HTERT RPE-1 (cell line): ENCODE measurements around the gene ZNF598.
"Not testable (repeated sequence)": the region's sequence is repeated elsewhere in the genome, so short reads cannot be mapped to it uniquely, and the experiment has no call there.

ENCODE experiments used
- in situ Hi-C: fragments of 300-500 bp; cut with MboI; formaldehyde crosslinking; loops from 4 replicates; pipeline ENCODE4 v1.14.3; 2020; ENCODE audit warnings: low sequenced_read_pairs

ZNF598 gene

DNA sequence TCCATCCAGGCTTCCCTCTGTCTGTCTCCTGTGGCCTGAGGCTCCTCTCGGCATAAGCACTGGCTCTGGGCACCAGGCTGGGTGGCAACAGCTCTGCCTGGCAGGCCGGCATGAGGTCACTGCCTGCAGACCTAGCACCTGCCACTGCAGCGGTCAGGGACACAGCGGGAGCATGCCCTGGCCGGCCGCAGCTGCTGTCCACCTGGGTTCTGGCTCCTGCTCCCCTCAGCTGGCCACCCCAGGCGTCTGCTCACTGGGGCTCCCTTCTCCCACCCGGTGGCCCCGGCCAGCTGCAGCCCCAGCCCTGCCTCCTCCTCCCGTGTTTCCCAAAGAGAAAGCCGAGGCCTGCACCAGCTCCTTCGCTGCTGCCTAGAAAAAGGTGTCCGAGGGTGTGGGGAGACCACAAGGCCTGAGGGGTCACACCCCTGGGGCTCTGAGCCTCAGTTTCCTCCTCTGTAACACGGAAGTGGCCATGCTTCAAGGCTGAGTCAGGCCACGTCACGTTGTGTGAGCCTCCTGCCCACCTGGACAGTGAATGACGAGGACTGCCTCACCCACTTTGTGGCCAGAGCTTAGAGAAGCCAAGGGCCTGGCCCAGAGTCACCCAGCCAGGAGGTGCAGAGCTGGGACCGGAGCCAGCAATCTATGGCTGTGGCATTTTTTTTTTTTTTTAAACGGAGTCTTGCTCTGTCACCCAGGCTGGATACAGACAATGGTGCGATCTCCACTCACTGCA, 31.3 kb upstream of the ZNF598 start:
- in situ Hi-C loops = no loop called here

DNA sequence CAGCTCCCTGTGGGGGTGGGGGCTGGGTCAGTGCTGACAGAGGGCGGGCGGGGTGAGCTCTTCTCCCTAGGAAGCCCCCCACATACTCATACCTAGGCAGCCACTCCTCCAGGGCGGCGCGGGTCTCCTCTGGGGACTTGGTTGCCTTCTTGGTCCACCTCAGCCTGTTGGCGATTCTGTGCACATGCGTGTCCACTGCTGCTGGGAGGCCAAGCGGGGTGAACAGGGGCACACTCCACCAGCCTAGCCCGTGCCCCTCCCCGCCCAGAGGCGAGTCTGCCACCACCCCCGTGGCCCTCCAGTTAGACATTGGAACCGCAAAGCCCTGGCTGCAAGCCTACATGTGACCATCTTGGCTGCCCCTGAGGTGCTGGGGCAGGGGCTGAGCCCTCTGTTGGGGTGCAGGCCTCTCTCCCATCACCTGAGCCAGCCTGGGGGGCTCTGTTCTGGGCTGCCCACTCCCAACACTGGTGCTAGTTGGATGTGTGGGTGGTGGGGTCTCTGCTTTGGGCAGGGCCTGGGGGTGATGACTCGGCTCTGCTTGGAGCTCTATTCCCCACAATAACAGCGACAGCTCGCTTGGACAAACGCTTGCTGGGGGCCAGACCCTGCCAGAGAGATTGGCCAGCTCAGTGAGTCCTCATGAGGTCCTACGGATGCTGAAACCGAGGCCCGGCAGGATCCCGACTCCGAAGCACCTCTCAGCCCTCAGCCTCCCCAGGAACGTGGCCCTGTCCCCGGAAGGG, 30.6 kb upstream of the ZNF598 start:
- in situ Hi-C loops = no loop called here

DNA sequence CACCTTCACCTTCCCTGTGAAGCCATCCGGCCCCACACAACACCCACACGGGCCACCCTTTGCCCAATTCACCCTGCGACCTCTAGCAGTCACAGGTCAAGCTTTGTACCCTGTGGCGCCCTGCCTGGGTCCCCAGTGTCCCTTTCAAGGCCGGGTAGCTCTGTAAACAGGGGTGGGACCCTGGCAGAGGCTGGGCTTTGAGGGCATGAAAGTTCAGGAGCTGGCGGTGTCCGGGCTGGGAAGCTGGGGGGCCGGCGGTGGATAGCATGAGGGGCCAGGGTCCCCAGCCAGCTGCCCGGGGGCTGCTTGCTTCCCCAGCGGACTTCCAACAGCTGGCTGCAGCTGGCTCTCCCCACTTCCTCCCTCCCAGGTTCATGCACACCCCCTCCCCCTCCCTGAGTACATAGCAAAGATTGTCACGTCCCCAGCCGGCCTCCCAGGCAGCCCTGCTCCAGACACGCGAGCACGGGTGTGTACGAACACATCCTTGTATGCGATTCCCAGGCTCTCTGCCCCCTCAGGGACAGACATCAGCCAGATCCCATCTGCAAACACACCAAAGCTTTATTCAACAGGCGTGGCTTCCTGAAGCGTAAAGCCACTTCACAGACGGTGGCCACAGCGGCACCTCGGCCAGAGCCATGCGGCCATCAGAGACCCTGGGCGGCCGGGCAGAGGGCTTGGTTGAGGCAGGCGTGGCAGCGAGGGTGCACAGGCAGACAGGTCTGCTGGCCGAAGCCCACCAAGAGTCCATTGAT, 29.8 kb upstream of the ZNF598 start:
- in situ Hi-C loops = no loop called here

DNA sequence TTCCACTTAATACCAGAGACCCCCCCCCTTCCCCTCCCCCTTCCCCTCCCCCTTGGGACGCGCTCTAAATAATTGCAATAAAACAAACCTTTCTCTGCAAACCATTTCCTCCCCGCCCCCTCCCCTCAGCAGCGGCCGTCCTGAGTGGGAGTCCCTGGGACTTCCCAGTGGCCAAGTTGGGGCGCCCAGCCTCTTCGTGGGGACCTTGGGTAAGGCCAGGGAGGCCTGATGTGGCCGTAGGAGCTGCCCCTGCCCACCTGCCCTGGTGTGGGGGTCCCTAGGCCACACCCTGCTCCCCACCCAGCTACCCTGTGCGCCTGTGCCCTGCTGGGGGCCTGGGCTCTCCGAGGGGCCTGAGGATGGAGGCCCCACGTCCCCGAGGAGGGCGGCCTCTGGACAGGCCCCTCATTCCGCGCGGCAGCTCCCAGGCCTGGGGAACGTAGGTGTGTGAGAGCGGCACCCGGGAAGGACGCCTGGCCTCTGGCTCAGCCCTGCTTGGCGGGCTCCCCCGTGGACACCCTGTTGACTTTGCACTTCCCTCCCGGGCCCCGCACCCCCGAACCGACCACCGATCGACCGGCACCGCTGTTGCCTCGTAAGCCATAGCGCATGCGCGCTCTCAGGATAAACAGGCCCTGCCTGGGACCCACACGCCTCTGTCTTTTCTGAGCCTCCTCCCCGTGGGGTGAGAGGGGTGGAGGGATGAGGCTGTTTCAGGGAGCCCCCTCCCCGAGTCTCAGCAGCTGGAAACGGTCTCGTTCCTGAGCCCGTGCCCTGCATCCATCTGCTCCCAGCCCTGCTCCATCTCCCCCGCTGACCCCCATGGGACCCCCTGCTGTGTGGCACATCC, 29.0 kb upstream of the ZNF598 start:
- in situ Hi-C loops = no loop called here

DNA sequence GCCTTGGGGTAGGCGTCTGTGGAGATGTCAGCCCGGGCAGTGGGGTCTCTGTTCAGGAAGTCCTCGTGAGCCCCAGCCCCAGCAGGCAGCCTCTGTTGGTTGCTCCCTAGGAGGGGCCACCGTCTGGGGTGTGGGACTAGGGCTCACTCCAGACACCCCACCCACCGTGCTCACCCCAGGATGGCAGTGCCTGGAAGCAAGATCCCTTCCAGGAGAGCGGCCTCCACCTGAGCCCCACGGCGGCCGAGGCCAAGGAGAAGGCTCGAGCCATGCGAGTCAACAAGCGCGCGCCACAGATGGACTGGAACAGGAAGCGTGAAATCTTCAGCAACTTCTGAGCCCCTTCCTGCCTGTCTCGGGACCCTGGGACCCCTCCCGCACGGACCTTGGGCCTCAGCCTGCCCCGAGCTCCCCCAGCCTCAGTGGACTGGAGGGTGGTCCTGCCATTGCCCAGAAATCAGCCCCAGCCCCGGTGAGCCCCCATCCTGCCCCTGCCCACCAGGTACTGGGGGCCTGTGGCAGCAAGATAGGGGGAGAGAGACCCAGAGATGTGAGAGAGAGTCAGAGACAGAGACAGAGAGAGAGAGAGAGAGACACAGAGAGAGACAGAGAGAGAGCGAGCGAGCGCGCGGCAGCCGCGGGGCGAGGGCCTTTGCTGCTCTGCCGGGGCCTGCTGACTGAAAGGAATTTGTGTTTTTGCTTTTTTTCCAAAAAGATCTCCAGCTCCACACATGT, 28.2 kb upstream of the ZNF598 start:
- in situ Hi-C loops = no loop called here

DNA sequence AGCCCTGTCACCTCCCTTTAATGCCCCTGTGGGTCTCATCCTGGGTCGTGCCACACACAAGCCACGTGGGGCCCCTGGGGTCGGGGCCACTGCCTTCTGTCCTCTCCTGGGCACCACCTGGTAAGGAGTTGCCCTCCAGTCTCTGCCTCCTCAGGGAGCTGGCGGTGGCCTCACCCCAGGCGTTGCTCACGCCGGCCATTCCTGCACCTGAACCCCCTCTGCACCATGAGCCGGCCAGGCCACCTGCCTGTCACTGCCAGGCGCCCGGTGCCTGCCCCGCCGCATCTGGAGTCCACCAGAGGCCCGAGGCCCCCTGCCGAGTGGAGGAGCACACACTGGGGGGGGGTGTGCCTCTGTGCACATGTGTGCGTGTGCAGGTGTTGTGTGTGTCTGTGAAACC, 27.5 kb upstream of the ZNF598 start:
- in situ Hi-C loops = no loop called here

DNA sequence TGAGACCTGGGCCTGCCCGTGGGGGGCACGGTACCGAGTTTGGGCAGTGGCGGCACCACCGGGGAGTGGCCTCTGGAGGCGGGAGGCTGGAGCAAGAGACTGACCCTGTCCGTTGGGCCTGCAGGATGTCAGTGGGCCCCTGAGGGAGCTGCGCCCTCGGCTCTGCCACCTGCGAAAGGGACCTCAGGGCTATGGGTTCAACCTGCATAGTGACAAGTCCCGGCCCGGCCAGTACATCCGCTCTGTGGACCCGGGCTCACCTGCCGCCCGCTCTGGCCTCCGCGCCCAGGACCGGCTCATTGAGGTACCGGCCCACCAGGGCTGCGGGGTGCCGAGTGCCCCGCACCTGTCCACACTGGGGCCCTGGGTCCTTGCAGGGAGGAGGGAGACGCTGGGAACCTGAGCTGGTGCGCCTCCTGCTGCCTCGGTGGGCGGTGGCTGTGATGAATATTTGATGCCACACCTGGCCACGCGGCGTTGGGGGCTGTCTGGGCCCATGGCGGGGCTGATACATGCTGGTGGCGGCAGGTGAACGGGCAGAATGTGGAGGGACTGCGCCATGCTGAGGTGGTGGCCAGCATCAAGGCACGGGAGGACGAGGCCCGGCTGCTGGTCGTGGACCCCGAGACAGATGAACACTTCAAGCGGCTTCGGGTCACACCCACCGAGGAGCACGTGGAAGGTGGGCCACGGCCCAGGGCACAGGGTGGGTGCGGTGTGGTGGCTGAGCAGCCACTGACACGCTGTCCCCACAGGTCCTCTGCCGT, 26.8 kb upstream of the ZNF598 start:
- in situ Hi-C loops = no loop called here

DNA sequence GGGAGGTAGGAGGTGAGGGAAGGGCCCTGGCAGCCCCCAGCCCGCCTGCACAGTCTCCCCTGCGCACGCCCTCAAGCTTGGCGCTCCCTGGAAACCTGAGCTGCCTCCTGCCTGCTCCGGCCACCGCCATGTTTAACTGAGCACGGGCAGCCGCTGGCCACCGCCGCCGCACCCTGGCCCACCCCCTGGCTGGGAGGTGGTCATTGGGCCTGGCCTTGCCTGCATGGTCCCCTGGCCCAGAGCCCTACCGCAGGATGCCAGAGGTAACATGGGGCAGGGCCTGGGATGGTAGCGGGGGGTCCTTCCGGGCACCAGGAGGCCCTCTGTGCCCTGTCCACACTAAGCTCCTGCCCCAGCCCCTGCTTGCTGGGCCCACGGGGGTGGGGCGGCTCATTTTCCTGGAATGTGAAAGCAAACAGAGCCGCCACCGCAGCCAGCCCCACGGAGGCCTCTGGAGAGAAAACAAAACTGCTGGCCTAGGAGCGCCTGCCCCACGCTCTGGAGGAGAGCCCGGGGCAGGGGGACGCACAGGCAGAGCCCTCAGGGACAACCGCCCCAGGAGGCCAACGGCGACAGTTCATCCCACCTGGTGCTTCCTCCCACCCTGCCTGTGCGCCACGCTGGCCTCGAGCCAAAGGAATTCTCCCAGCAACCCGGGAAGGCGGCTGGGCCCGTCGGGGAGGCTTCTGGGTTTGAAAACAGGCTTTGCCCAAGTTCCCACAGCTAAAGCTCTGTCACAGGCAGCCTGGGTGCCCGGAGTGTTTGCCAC, 26.0 kb upstream of the ZNF598 start:
- in situ Hi-C loops = no loop called here

DNA sequence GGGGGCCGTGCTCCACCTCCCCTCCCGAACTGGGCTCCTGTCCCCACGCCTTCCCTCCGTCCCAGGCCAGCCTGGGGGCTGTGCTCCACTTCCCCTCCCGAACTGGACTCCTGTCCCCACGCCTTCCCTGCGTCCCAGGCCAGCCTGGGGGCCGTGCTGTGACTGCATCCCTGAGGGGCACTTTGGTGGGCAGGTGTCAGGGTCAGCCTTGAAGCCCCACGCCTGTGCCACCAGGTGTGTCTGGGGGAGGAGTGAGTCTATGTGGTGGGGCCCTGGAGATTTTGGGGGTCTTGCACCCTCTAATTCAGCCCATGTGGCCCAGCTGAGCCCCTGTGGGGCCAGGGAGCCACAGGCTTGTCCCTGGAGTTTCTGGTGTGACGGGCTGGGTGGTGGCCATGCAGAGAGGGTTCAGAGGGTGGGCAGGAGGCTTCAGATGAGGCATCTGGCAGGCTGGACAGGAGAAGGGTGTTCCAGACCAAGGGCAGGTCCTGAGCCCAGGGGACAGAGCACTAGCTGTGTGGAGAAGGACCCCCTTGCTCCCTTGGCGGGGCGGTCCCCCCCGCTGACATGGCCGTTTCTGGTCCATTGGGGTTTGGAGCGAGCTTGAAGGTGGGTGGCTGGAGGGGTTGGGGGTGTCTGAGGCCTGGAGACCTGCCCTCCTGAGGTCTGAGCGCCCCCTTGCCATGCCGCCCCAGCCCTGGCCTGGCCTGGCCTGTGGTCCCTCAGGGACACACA, 25.2 kb upstream of the ZNF598 start:
- in situ Hi-C loops = no loop called here

DNA sequence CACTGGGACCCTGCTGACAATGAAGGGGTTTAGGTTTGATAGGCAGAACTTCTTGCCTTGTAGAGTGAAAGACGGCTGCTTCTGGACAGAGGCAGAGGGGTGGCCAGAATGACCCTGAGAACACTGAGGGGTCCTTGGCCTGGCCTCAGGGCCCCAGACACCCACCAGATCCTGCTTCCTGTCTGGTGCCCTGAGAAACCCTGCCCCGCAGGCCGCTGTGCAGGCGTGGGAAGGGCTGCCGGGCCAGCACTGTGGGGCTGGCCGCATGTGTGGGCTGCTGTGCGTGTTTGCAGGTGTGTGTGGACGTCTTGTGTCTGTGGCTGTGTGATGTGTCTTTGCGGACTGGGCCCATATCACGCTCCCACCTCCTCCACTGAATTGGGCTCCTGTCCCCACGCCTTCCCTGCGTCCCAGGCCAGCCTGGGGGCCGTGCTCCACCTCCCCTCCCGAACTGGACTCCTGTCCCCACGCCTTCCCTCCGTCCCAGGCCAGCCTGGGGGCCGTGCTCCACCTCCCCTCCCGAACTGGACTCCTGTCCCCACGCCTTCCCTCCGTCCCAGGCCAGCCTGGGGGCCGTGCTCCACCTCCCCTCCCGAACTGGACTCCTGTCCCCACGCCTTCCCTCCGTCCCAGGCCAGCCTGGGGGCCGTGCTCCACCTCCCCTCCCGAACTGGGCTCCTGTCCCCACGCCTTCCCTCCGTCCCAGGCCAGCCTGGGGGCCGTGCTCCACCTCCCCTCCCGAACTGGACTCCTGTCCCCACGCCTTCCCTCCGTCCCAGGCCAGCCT, 24.5 kb upstream of the ZNF598 start:
- in situ Hi-C loops = not testable (repeated sequence)

DNA sequence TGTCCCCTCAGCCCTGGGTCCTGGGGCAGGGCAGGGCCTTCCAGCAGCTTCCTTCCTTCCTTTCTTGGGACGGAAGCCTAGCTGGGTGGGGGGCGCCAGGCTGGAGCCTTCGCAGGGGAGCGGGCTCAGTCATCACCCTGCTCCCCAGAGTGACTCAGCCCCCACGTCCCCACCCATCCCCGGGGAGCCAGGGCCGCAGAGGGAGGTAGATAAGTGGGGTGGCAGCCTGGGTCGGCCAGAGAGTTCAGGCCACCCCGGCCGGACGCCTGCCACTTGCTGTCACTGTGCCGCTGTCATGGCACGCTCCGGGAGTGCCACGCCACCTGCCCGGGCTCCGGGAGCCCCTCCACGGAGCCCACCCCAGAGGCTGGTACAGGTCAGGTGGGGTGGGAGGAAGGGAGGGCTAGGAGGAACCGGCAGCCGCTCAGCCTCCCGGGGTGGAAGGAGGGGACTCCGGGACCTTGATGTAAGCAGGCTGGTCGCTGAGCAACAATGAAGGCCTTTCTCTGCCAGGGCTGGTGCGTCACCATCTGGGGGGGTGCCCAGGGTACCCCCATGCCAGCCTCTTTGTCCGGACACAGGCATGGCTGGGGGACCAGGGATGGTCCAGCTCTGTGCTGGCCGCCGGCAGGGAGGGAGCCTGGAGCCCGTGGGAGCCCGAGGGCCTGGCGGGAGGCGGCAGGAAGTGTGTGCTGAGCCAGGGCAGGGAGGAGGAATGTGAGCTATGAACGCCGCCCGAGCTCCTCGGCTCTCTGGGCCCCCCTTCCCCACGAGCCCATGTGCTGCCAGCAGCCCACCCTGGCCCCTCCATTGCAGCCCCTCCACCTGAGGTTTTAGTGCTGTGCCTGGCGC, 23.7 kb upstream of the ZNF598 start:
- in situ Hi-C loops = no loop called here

DNA sequence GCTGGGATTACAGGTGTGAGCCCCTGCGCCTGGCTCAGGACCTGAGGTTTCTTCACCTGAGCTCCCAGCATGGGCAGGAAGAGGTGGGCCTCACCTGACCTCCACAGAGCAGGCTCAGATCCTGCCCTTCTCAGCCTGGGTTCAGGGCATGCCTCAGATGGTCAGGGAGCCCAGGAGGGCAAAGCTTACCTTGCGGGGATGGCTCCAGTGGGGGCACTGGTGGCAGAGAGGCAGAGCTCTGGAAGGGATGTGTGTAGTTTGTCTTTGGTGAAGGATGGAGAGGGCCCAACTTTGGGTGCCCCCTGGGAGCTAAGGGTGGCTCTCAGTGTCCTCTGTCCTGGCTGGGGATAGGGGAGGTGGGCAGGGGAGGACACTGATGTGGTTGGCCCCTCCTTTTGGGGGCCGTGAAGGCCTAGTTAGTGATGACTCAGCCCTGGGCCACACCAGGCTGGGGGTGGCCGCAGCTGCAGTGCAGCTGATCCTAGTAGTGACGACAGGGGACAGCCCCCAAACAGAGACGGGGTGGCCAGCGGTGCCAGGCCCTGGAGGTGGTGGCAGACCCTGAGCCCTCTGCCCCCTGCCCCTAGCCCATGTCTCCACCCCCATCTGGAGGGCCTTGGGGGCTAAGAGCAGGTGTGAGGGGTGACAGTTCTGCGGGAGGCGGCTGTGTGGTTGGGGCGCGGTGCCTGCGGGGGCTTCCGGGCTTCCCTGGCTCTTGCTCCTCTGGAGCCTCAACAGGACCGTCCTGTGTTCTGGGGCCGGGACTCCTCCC, 22.9 kb upstream of the ZNF598 start:
- in situ Hi-C loops = no loop called here

DNA sequence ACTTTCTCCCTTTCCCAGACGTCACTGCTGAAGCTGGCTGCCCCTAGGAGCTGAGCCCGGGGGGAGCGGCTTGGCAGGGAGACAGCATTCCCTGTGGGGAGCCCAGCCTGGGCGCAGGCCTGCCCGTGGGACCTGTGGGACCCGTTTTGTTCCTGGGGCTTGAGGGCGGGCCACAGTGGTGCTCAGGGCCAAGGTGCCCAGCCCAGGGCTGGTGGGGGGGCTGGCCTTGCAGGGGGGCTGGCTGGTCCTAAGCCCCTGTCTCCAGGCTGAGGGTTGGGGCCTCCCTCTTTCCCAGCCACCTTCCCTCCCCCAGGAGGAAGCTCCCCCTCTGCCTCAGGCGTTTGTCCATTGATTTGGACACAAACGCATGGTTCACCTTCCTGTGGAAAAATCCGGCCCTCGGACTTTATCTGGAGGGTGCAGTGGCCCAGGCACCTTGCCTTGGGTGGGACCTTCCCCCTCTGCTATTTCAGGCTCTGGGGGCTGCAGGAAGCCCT, 21.5 kb upstream of the ZNF598 start:
- in situ Hi-C loops = no loop called here

DNA sequence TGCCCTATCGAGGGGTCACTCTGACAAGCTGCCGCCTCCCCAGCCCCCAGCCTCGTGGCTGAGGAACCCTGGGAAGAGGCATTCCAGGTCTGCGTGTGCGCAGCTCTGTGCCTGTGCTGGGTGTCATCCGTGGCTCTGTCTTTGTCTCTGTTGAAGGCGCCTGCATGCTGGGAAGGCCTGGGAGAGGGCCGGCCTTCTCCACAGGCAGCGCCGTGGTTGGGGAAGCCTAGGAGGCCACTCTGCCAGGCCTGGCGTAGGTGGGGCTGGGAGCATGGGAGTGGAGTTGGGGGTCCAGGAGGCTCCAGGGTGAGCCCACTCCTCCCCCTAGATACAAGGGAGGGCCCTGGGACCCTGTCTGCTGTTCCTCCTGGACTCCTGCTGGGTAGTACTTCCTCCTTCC, 20.4 kb upstream of the ZNF598 start:
- in situ Hi-C loops = no loop called here

DNA sequence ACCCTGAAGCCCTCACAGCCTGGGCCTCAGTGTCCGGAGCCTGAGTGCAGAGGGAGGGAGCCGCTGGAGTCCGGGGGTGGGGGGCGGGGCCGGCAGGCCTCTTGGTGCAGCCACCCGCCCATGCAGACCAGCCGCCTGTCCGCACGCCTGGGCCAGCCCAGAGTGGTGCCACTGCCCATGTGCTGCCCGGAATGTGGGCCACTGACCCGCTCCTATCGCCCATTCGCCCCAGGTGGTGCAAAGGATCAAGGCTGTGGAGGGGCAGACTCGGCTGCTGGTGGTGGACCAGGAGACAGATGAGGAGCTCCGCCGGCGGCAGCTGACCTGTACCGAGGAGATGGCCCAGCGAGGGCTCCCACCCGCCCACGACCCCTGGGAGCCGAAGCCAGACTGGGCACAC, 19.7 kb upstream of the ZNF598 start:
- in situ Hi-C loops = no loop called here
